Stomach (tissue), 4 donors: ENCODE results near the gene AP3D1.

Source experiments
- EP300 ChIP-seq: sonication (generic); formaldehyde crosslinking; IDR thresholded peaks from one replicate; pipeline ENCODE4 v1.6.1; 2017; ENCODE audit warnings: antibody characterized with exemption
- POLR2A ChIP-seq, 4 donors: fragments of 450-650 bp; IDR thresholded peaks; one replicate each; pipeline ENCODE4 v1.6.1; 2016; ENCODE audit warnings: antibody characterized with exemption in 4 of 4, control low read depth in 2 of 4, mild to moderate bottlenecking in 1 of 4, moderate library complexity in 1 of 4
- POLR2AphosphoS5 ChIP-seq, 3 donors: sonication (generic); formaldehyde crosslinking; IDR thresholded peaks; one replicate each; pipeline ENCODE4 v1.6.1; 2016; ENCODE audit warnings: antibody characterized with exemption in 3 of 3
- TF ChIP-seq, protein P1 (sequence below), 7 experiments: fragments of 450-650 bp in 4 of 7; fragments of 200-600 bp in 3 of 7; sonication (generic) in 3 of 7; IDR thresholded peaks; one replicate each; pipeline ENCODE4 v1.5.1; 2016 to 2019; ENCODE audit warnings: antibody characterized with exemption in 7 of 7, control low read depth in 2 of 7, mild to moderate bottlenecking in 1 of 7

- TF ChIP-seq, protein P1, sequence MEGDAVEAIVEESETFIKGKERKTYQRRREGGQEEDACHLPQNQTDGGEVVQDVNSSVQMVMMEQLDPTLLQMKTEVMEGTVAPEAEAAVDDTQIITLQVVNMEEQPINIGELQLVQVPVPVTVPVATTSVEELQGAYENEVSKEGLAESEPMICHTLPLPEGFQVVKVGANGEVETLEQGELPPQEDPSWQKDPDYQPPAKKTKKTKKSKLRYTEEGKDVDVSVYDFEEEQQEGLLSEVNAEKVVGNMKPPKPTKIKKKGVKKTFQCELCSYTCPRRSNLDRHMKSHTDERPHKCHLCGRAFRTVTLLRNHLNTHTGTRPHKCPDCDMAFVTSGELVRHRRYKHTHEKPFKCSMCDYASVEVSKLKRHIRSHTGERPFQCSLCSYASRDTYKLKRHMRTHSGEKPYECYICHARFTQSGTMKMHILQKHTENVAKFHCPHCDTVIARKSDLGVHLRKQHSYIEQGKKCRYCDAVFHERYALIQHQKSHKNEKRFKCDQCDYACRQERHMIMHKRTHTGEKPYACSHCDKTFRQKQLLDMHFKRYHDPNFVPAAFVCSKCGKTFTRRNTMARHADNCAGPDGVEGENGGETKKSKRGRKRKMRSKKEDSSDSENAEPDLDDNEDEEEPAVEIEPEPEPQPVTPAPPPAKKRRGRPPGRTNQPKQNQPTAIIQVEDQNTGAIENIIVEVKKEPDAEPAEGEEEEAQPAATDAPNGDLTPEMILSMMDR (IDR thresholded peaks at IDR 0.05), result no peak
- TF ChIP-seq POLR2AphosphoS5 (IDR thresholded peaks at IDR 0.05) (no peak), POLR2A (IDR thresholded peaks at IDR 0.05) (no peak), EP300 (no peak)
Measured at GRCh38 chr19:2170219-2170618, 18.9 kb upstream of the AP3D1 start.
